Heart right ventricle (tissue), 16 donors: Measurements from ENCODE around the gene OPN1SW. TPM values are rescaled to one million over a fixed set of nuclear protein-coding genes. Genes with fewer than 3 reads are reported as not detected.

ENCODE experiments used
- ATAC-seq, 8 donors: fragments of 200-7000 bp; cut with Tn5 transposase; one replicate each; pipeline ENCODE4 v1.9.1; 2020; ENCODE audit warnings: mild to moderate bottlenecking in 8 of 8, moderate library complexity in 8 of 8, moderate number of reproducible peaks in 1 of 8
- DNase-seq, 2 donors: peaks; one replicate each; pipeline ENCODE4 v3.0.0-alpha.2; 2020
- H3K27ac ChIP-seq, 10 donors: fragments of 200-600 bp; sonication (generic) in 2 of 10; one replicate each; pipeline versions ENCODE4 v1.5.0 to v1.8.0; 2020 to 2022; ENCODE audit warnings: mild to moderate bottlenecking in 3 of 10
- H3K27me3 ChIP-seq, 7 donors: fragments of 200-600 bp; one replicate each; pipeline ENCODE4 v1.8.0; 2021 to 2022; ENCODE audit warnings: mild to moderate bottlenecking in 2 of 7
- H3K36me3 ChIP-seq, 9 donors: fragments of 200-600 bp; sonication (generic) in 1 of 9; one replicate each; pipeline versions ENCODE4 v1.5.0 to v1.8.0; 2020 to 2022; ENCODE audit warnings: mild to moderate bottlenecking in 2 of 9
- H3K4me1 ChIP-seq, 9 donors: fragments of 200-600 bp; sonication (generic) in 1 of 9; one replicate each; pipeline versions ENCODE4 v1.5.0 to v1.8.0; 2020 to 2022; ENCODE audit warnings: mild to moderate bottlenecking in 4 of 9
- H3K4me3 ChIP-seq, 10 donors: fragments of 200-600 bp; sonication (generic) in 2 of 10; one replicate each; pipeline versions ENCODE4 v1.5.0 to v1.8.0; 2020 to 2022; ENCODE audit warnings: mild to moderate bottlenecking in 7 of 10, moderate library complexity in 2 of 10
- H3K9me3 ChIP-seq, 11 donors: fragments of 200-600 bp in 10 of 11; sonication (generic) in 2 of 11; one replicate each; pipeline versions ENCODE4 v1.5.0 to v1.8.0; 2013 to 2022; ENCODE audit warnings: mild to moderate bottlenecking in 2 of 11, control low read depth in 1 of 11, moderate library complexity in 1 of 11
- CTCF ChIP-seq, 9 donors: fragments of 200-600 bp; sonication (generic) in 2 of 9; IDR thresholded peaks; one replicate each; pipeline versions ENCODE4 v1.5.0 to v1.8.0; 2021 to 2022; ENCODE audit warnings: antibody characterized with exemption in 9 of 9, mild to moderate bottlenecking in 5 of 9, moderate library complexity in 1 of 9
- WGBS, 2 donors: extraction: QIAGEN DNeasy Blood & Tissue Kit; methylation state at CpG; one replicate each; pipeline ENCODE4 v1.1.7; 2013; ENCODE audit warnings: inconsistent platforms in 1 of 2; 5-methylcytosine and 5-hydroxymethylcytosine counted together
- intact Hi-C, 10 donors: fragments of 100-400 bp; cut with DNase I; formaldehyde crosslinking; loops; one replicate each; pipeline versions ENCODE4 v1.11.1 to v1.14.2; 2022
- polyA plus RNA-seq, 2 donors: library from polyadenylated mRNA; stranded (reverse); fragments of 200-250 nt; gene quantifications; one replicate each; pipeline ENCODE4 v1.2.3, GENCODE V29; 2013
- total RNA-seq, 10 donors: library from RNA; stranded (reverse); fragmentation: NEBNext Ultra II Directional in 3 of 10; extraction: Animal tissue kit (Norgen Biotek cat#: 25700) in 3 of 10; gene quantifications; one replicate each; pipeline versions ENCODE4 v1.2.1 to v1.2.4, GENCODE V29; 2021 to 2023
- donor health status: Arrhythmogenic right ventricular cardiomyopathy.
- donor health status: ischemic (EF 13 %, LVEDD 7.1; RV severe dilation, severe dysfunction).
- donor health status: healthy with polysubstance abuse.
- donor health status: DM: no; HTN: yes; CAD: no.
- donor health status: DM: no; HTN: no; CAD: no.
- donor health status: ischemic (EF 25% LVEDD 6.9; RV normal size, moderate dysfunction).
- donor health status: ischemic (EF 25% LVEDD 5.7; RV mildly dilated, moderate dysfunction).
- donor health status: healthy.
- donor health status: DM: yes; HTN: yes; CAD: no.
- donor health status: Ischemic cardiomyopathy.
- donor health status: ischemic (EF 35%, LVEDD 5.7; RV mildly dilated, moderate dysfunction).
- donor health status: nonischemic (EF 11% LVEDD 7.7; RV severe dilation, severe dysfunction).
- donor health status: DM: yes; HTN: yes; CAD: no.
- donor health status: PGD.
- donor health status: ischemic (EF 29% LVEDD 5.4; RV normal size, mild dysfunction).
- donor health status: nonischemic (EF 23%, LVEDD 6.1; RV moderate dilation, normal function).

Gene OPN1SW
- total and polyA plus RNA-seq, 12 donors = not detected

GRCh38 chr7:128759242-128759641, 16.4 kb downstream of the OPN1SW start:
- H3K27me3 ChIP-seq = no peaks in the 10 kb centered on the region
- peaks cover 0 to 34% (median 14%) of the 10 kb centered on the region in 9 donors for H3K4me1 ChIP-seq
- H3K4me3 ChIP-seq = no peak overlapping the region
- TF ChIP-seq CTCF (IDR thresholded peaks at IDR 0.05) = no peak
- ATAC-seq (no peak), DNase-seq (no peak)
- no peaks in the 10 kb centered on the region for H3K9me3 ChIP-seq
- H3K27ac ChIP-seq = no peak overlapping the region
- H3K36me3 ChIP-seq = peaks cover 0 to 98% (median 45%) of the 10 kb centered on the region in 9 donors
- intact Hi-C loops = loop anchor here in 1 of 10 donors (10.0 kb wide), 1 partner anchor 66 kb away; no protein-coding TSS in a partner anchor

GRCh38 chr7:128758553-128758952, 17.0 kb downstream of the OPN1SW start:
- WGBS, 2 donors = 100% methylated on average over 1 of the region's 1 CpG
- intact Hi-C loops = loop anchor here in 1 of 10 donors (10.0 kb wide), 1 partner anchor 66 kb away; no protein-coding TSS in a partner anchor
- ATAC-seq = no peak
- TF ChIP-seq CTCF (IDR thresholded peaks at IDR 0.05) = no peak
- Histone ChIP-seq H3K4me3 (no peak overlapping the region), H3K36me3 (peaks cover 0 to 98% (median 50%) of the 10 kb centered on the region in 9 donors), H3K4me1 (peaks cover 0 to 38% (median 19%) of the 10 kb centered on the region in 9 donors), H3K27ac (no peak overlapping the region), H3K9me3 (no peaks in the 10 kb centered on the region), H3K27me3 (no peaks in the 10 kb centered on the region)
- no peak for DNase-seq

GRCh38 chr7:128757203-128757602, 18.4 kb downstream of the OPN1SW start:
- Histone ChIP-seq H3K27ac (peak overlapping the region in 5 of 10 donors; percentile 57 to 70 (median 69)), H3K4me3 (no peak overlapping the region), H3K27me3 (no peaks in the 10 kb centered on the region), H3K4me1 (peaks cover 0 to 50% (median 19%) of the 10 kb centered on the region in 9 donors), H3K9me3 (no peaks in the 10 kb centered on the region), H3K36me3 (peaks cover 0 to 98% (median 45%) of the 10 kb centered on the region in 9 donors)
- no peak for TF ChIP-seq CTCF (IDR thresholded peaks at IDR 0.05)
- intact Hi-C loops = loop anchor here in 1 of 10 donors (10.0 kb wide), 1 partner anchor 68 kb away; no protein-coding TSS in a partner anchor
- 58 to 65% methylated on average over 2 of the region's 2 CpGs for WGBS, 2 donors
- DNase-seq = no peak
- no peak for ATAC-seq

- no peaks in the 10 kb centered on the region for H3K9me3 ChIP-seq
- 44 to 61% methylated on average over 5 of the region's 5 CpGs for WGBS, 2 donors
- DNase-seq = no peak
- no peak overlapping the region for H3K4me3 ChIP-seq
- peaks cover 0 to 98% (median 33%) of the 10 kb centered on the region in 9 donors for H3K36me3 ChIP-seq
- no peaks in the 10 kb centered on the region for H3K27me3 ChIP-seq
- intact Hi-C loops = loop anchor here in 1 of 10 donors (10.0 kb wide), 1 partner anchor 69 kb away; no protein-coding TSS in a partner anchor
- peaks cover 0 to 59% (median 22%) of the 10 kb centered on the region in 9 donors for H3K4me1 ChIP-seq
- peak overlapping the region in 8 of 10 donors; percentile 17 to 70 (median 66) for H3K27ac ChIP-seq
- TF ChIP-seq CTCF (IDR thresholded peaks at IDR 0.05) = no peak
- ATAC-seq = peak; percentile 40 to 78 (median 68)
Observed at GRCh38 chr7:128755819-128756476, 19.6 kb downstream of the OPN1SW start.
